H1 (cell line): Measurements from ENCODE around the gene PPM1K. TPM values are rescaled to one million over a fixed set of nuclear protein-coding genes. Genes with fewer than 3 reads are reported as not detected.

Experiments
- CTCF ChIA-PET: fragments of 300-600 bp; sonication (Branson Sonifier 250); formaldehyde crosslinking; loops from one replicate; lab custom pipeline; 2021; ENCODE audit not compliant: partially characterized antibody; lab: Charles Lee
- POLR2A ChIA-PET: fragments of 300-600 bp; sonication (Branson Sonifier 250); formaldehyde crosslinking; loops from one replicate; lab custom pipeline; 2021; ENCODE audit warnings: inconsistent platforms; ENCODE audit not compliant: partially characterized antibody; lab: Charles Lee
- DNase-seq, 2 experiments: peaks; one replicate each; pipeline versions ENCODE4 v3.0.0 to v3.0.0-alpha.2; 2010 to 2022; ENCODE audit warnings: low spot score in 2 of 2, low read depth in 1 of 2, mixed read lengths in 1 of 2
- FAIRE-seq: peaks from 2 replicates; lab custom pipeline; 2011; peaks lifted over from hg19 to GRCh38; lab: Jason Lieb, UNC
- H2AFZ ChIP-seq: 2 replicates; pipeline ENCODE4 v1.8.1; 2012; ENCODE audit warnings: low read length, inconsistent platforms
- H2AK5ac ChIP-seq: 2 replicates; pipeline ENCODE4 v1.6.1; 2013; ENCODE audit warnings: low read depth, low read length
- H2BK120ac ChIP-seq: replicated peaks from 2 replicates; pipeline ENCODE3; 2013; ENCODE audit warnings: low read depth, low read length, inconsistent platforms
- H2BK12ac ChIP-seq: 2 replicates; pipeline ENCODE4 v1.6.1; 2013; ENCODE audit warnings: low read depth, low read length
- H2BK15ac ChIP-seq: 2 replicates; pipeline ENCODE4 v1.6.1; 2013; ENCODE audit warnings: low read length
- H2BK20ac ChIP-seq: 2 replicates; pipeline ENCODE4 v1.6.1; 2013; ENCODE audit warnings: low read length
- H2BK5ac ChIP-seq: 2 replicates; pipeline ENCODE4 v1.6.1; 2013; ENCODE audit warnings: low read depth, low read length
- H3K14ac ChIP-seq: 2 replicates; pipeline ENCODE4 v1.6.1; 2013; ENCODE audit warnings: inconsistent platforms; ENCODE audit not compliant: insufficient read length
- H3K18ac ChIP-seq: 2 replicates; pipeline ENCODE4 v1.6.1; 2013; ENCODE audit warnings: low read length; ENCODE audit errors: extremely low read depth
- H3K23ac ChIP-seq: 2 replicates; pipeline ENCODE4 v1.6.1; 2013; ENCODE audit warnings: inconsistent platforms; ENCODE audit not compliant: insufficient read length
- H3K23me2 ChIP-seq: 2 replicates; pipeline ENCODE4 v1.6.1; 2013; ENCODE audit warnings: low read depth, low read length
- H3K27ac ChIP-seq: 2 replicates; pipeline ENCODE4 v1.6.1; 2011; ENCODE audit warnings: low read depth, low read length, inconsistent platforms
- H3K27me3 ChIP-seq, 4 experiments: replicated peaks in 1 of 4; 1 replicate in 1 of 4; 2 replicates in 3 of 4; pipeline versions ENCODE4 v1.6.1 to v1.8.1; 2011 to 2013; ENCODE audit warnings: low read length in 3 of 4, mild to moderate bottlenecking in 3 of 4, inconsistent platforms in 2 of 4, mixed read lengths in 2 of 4, moderate library complexity in 1 of 4; ENCODE audit not compliant: control insufficient read depth in 3 of 4, insufficient read depth in 3 of 4; ENCODE audit errors: extremely low read depth in 1 of 4
- H3K36me3 ChIP-seq, 4 experiments: 2 replicates each; pipeline versions ENCODE4 v1.6.1 to v1.8.1; 2011 to 2013; ENCODE audit warnings: mild to moderate bottlenecking in 4 of 4, low read length in 3 of 4, moderate library complexity in 2 of 4, control low read depth in 1 of 4, inconsistent platforms in 1 of 4; ENCODE audit not compliant: insufficient read depth in 4 of 4, control insufficient read depth in 2 of 4
- H3K4ac ChIP-seq: replicated peaks from 2 replicates; pipeline ENCODE3; 2013; ENCODE audit warnings: low read length, low read depth, mixed read lengths, inconsistent platforms; ENCODE audit not compliant: insufficient read length
- H3K4me1 ChIP-seq, 4 experiments: replicated peaks in 1 of 4; 1 replicate in 1 of 4; 2 replicates in 3 of 4; pipeline versions ENCODE4 v1.6.1 to v1.8.1; 2011 to 2013; ENCODE audit warnings: low read length in 3 of 4, inconsistent platforms in 2 of 4, mixed read lengths in 1 of 4; ENCODE audit not compliant: insufficient read depth in 4 of 4, control insufficient read depth in 3 of 4
- H3K4me2 ChIP-seq, 2 experiments: 2 replicates each; pipeline versions ENCODE4 v1.6.1 to v1.8.1; 2011 to 2013; ENCODE audit warnings: low read depth in 2 of 2, low read length in 2 of 2, control low read depth in 1 of 2, inconsistent platforms in 1 of 2, mild to moderate bottlenecking in 1 of 2; ENCODE audit not compliant: insufficient read depth in 1 of 2
- H3K4me3 ChIP-seq, 4 experiments: fragments of 200-600, 300-600 bp in 1 of 4; sonication (generic), shearing (Covaris generic), sonication (Bioruptor Twin) in 1 of 4; 2 replicates each; pipeline versions ENCODE4 v1.5.1 to v1.8.1; 2011 to 2016; ENCODE audit warnings: low read length in 4 of 4, low read depth in 3 of 4, control low read depth in 2 of 4, inconsistent platforms in 2 of 4, mild to moderate bottlenecking in 2 of 4, mixed read lengths in 1 of 4, moderate library complexity in 1 of 4; ENCODE audit not compliant: insufficient read depth in 2 of 4; ENCODE audit errors: extremely low read depth in 1 of 4
- H3K56ac ChIP-seq: replicated peaks from 2 replicates; pipeline ENCODE3; 2013; ENCODE audit warnings: low read depth, mild to moderate bottlenecking, mixed read lengths, low read length, inconsistent platforms; ENCODE audit not compliant: insufficient read length
- H3K79me1 ChIP-seq: 2 replicates; pipeline ENCODE4 v1.6.1; 2013; ENCODE audit warnings: low read depth, low read length, control low read depth
- H3K79me2 ChIP-seq, 2 experiments: 2 replicates each; pipeline versions ENCODE4 v1.6.1 to v1.8.1; 2012 to 2013; ENCODE audit warnings: low read length in 2 of 2, mild to moderate bottlenecking in 2 of 2, inconsistent platforms in 1 of 2; ENCODE audit not compliant: insufficient read depth in 2 of 2, control insufficient read depth in 1 of 2
- H3K9ac ChIP-seq, 4 experiments: replicated peaks in 1 of 4; 1 replicate in 1 of 4; 2 replicates in 3 of 4; pipeline versions ENCODE4 v1.6.1 to v1.8.1; 2011 to 2013; ENCODE audit warnings: low read depth in 3 of 4, low read length in 3 of 4, control low read depth in 2 of 4, mild to moderate bottlenecking in 2 of 4, moderate library complexity in 2 of 4, inconsistent platforms in 1 of 4; ENCODE audit errors: extremely low read depth in 1 of 4
- H3K9me3 ChIP-seq, 2 experiments: 2 replicates each; pipeline versions ENCODE4 v1.6.1 to v1.8.1; 2012 to 2013; ENCODE audit warnings: mild to moderate bottlenecking in 2 of 2, moderate library complexity in 2 of 2, control low read depth in 1 of 2, inconsistent platforms in 1 of 2, low read depth in 1 of 2, low read length in 1 of 2, mixed read lengths in 1 of 2; ENCODE audit not compliant: insufficient read depth in 2 of 2
- H4K20me1 ChIP-seq, 2 experiments: replicated peaks in 1 of 2; 2 replicates each; pipeline versions ENCODE3 to v1.8.1; 2011 to 2013; ENCODE audit warnings: inconsistent platforms in 2 of 2, low read length in 2 of 2, mild to moderate bottlenecking in 1 of 2; ENCODE audit not compliant: insufficient read depth in 2 of 2, control insufficient read depth in 1 of 2
- H4K5ac ChIP-seq: 2 replicates; pipeline ENCODE4 v1.6.1; 2013; ENCODE audit warnings: low read length, low read depth, mixed read lengths, inconsistent platforms; ENCODE audit not compliant: insufficient read length
- H4K8ac ChIP-seq: 2 replicates; pipeline ENCODE4 v1.8.0; 2013; ENCODE audit warnings: mild to moderate bottlenecking, moderate library complexity, low read length, inconsistent platforms; ENCODE audit not compliant: insufficient read depth; ENCODE audit errors: extremely low read depth
- H4K91ac ChIP-seq: replicated peaks from 2 replicates; pipeline ENCODE3; 2013; ENCODE audit warnings: low read length, mixed read lengths, inconsistent platforms; ENCODE audit not compliant: insufficient read length
- BCL11A ChIP-seq, 2 experiments: IDR thresholded peaks; one replicate each; pipeline ENCODE4 v1.6.1; 2011; ENCODE audit warnings: low read depth in 2 of 2, low read length in 2 of 2, mild to moderate bottlenecking in 2 of 2
- CTBP2 ChIP-seq: IDR thresholded peaks from 2 replicates; pipeline ENCODE4 v1.7.0; 2011; ENCODE audit warnings: borderline replicate concordance, mild to moderate bottlenecking, moderate library complexity, mixed read lengths, low read length; ENCODE audit not compliant: insufficient read depth, insufficient read length
- GABPA ChIP-seq: IDR thresholded peaks from 2 replicates; pipeline ENCODE4 v1.6.1; 2011; ENCODE audit warnings: mild to moderate bottlenecking, low read length, moderate library complexity, borderline replicate concordance; ENCODE audit not compliant: insufficient read depth
- MAFK ChIP-seq: IDR thresholded peaks from 2 replicates; pipeline ENCODE4 v1.6.1; 2012; ENCODE audit warnings: low read depth, mild to moderate bottlenecking, improper control_type of control experiment, low read length
- SP4 ChIP-seq: IDR thresholded peaks from 2 replicates; pipeline ENCODE4 v1.6.1; 2012; ENCODE audit warnings: low read length, inconsistent platforms
- TAF1 ChIP-seq: IDR thresholded peaks from 2 replicates; pipeline ENCODE4 v1.6.1; 2011; ENCODE audit warnings: mild to moderate bottlenecking, low read depth, low read length
- TBP ChIP-seq: IDR thresholded peaks from 2 replicates; pipeline ENCODE4 v1.6.1; 2011; ENCODE audit warnings: low read depth, low read length, improper control_type of control experiment
- YY1 ChIP-seq: IDR thresholded peaks from 2 replicates; pipeline ENCODE4 v1.6.1; 2011; ENCODE audit warnings: low read depth, mild to moderate bottlenecking, low read length
- WGBS, 2 experiments: shearing (Covaris generic) in 1 of 2; methylation state at CpG; one replicate each; pipeline versions ENCODE4 v1.1.6 to v1.1.7; 2013 to 2015; ENCODE audit warnings: low lambda C conversion rate in 2 of 2, mixed read lengths in 2 of 2, inconsistent platforms in 1 of 2, low coverage in 1 of 2, missing lambda C conversion rate in 1 of 2; ENCODE audit not compliant: insufficient replicate concordance in 2 of 2, insufficient coverage in 1 of 2, insufficient read length in 1 of 2; ENCODE audit errors: extremely low coverage in 1 of 2, missing lambda C conversion rate in 1 of 2; 5-methylcytosine and 5-hydroxymethylcytosine counted together
- polyA plus RNA-seq, 7 experiments: library from polyadenylated mRNA; depleted of rRNA in 3 of 7; stranded (reverse) in 5 of 7; unstranded in 2 of 7; fragments of >200 nt in 5 of 7; fragments of 200-250 nt in 2 of 7; gene quantifications; 1 replicate in 5 of 7; 2 replicates in 1 of 7; 4 replicates in 1 of 7; pipeline versions ENCODE4 v1.2.1 to v1.2.3, GENCODE V29; 2011 to 2013; ENCODE audit warnings: missing spikeins in 2 of 7, mixed read lengths in 2 of 7
- total RNA-seq: library from RNA; stranded (reverse); fragmentation: NEBNext Ultra II Directional; extraction: Animal tissue kit (Norgen Biotek cat#: 25700); gene quantifications from 2 replicates; pipeline ENCODE4 v1.2.1, GENCODE V29; 2021
- TF ChIP-seq, protein P1 (sequence below): IDR thresholded peaks from 2 replicates; pipeline ENCODE4 v1.6.1; 2012; ENCODE audit warnings: inconsistent platforms

The PPM1K gene
- total and polyA plus RNA-seq, 2 of the 8 experiments (the other 6 are each of a cell fraction or from before 2014, with no cell fraction given), result 4.2 to 10.7 TPM

DNA sequence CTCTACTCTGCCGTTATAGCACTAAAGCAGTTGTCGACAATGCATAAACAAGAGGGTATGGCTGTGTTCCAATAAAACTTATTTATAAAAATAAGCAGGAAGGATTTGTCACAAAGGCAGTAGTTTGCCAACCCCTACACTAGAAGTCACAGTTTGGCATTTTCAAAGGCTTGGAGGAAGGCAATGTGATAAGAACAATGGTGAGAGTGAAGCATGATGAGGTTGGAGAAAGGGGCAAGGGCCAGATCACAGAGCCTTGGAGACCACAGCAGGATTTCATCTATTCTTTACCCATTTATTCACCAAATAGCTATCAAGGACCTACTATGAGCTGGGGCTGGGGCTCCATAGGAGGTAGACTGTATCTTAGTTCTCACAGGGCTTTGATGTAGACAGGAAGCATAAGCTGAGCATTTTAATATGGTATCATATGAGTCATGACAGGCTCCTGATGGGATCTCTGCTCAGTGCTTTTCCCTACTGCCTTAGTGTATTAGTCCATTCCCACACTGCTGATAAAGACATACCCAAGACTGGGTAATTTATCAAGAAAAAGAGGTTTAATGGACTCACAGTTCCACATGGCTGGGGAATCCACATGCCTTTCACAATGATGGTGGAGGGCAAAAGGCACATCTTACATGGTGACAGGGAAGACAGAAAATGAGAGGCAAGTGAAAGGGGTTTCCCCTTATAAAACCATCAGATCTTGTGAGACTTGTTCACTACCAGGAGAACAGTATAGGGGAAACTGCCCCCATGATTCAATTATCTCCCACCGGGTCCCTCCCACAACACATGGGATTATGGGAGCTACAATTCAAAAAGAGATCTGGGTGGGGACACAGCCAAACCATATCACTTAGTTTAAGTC is 58.9 kb downstream of the PPM1K start:
- no peak overlapping the region for H4K8ac ChIP-seq
- H2AK5ac ChIP-seq, result no peak overlapping the region
- H3K4me3 ChIP-seq, result no peak overlapping the region
- H3K9me3 ChIP-seq, result no peaks in the 10 kb centered on the region
- FAIRE-seq, result no peak
- H2BK120ac ChIP-seq, result no peak overlapping the region
- no peaks in the 10 kb centered on the region for H3K27me3 ChIP-seq
- CTCF ChIA-PET, result interaction anchor here (1.1 to 4.6 kb wide), 3 partner anchors 59 to 289 kb away, joined by 3 to 34 read pairs (median 5); partner anchors contain the start of gene PPM1K
- no peak overlapping the region for H3K4me2 ChIP-seq
- no peak overlapping the region for H4K91ac ChIP-seq
- H2BK5ac ChIP-seq, result no peak overlapping the region
- H3K14ac ChIP-seq, result no peak overlapping the region
- DNase-seq, result peak in 1 of 2 experiments; percentile 14
- H3K27ac ChIP-seq, result no peak overlapping the region
- POLR2A ChIA-PET, result no interaction called here
- no peak overlapping the region for H2BK15ac ChIP-seq
- H3K18ac ChIP-seq, result no peak overlapping the region
- no peaks in the 10 kb centered on the region for H3K4me1 ChIP-seq
- no peak overlapping the region for H3K23ac ChIP-seq
- WGBS, 2 experiments, result 96% methylated on average over 3 of the region's 3 CpGs; no CpG with 5 or more reads in 1 of the 2 experiments
- no peaks in the 10 kb centered on the region for H4K20me1 ChIP-seq
- no peak overlapping the region for H3K9ac ChIP-seq
- H3K23me2 ChIP-seq, result no peaks in the 10 kb centered on the region
- no peaks in the 10 kb centered on the region for H3K79me2 ChIP-seq
- no peak overlapping the region for H3K4ac ChIP-seq
- H2BK12ac ChIP-seq, result no peak overlapping the region
- no peak overlapping the region for H3K56ac ChIP-seq
- no peaks in the 10 kb centered on the region for H3K79me1 ChIP-seq
- H2AFZ ChIP-seq, result no peak overlapping the region
- TF ChIP-seq MAFK (no peak), TBP (no peak), YY1 (no peak), CTBP2 (no peak), SP4 (no peak), BCL11A (IDR thresholded peaks at IDR 0.05; ENCODE audit: low read depth in 2 of 2, low read length in 2 of 2) (no peak), TAF1 (no peak), GABPA (no peak)
- TF ChIP-seq, protein P1, sequence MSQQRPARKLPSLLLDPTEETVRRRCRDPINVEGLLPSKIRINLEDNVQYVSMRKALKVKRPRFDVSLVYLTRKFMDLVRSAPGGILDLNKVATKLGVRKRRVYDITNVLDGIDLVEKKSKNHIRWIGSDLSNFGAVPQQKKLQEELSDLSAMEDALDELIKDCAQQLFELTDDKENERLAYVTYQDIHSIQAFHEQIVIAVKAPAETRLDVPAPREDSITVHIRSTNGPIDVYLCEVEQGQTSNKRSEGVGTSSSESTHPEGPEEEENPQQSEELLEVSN, result no peak
- TF ChIP-seq, all 59 proteins: peak for 0
- Histone ChIP-seq H3K36me3 (no peaks in the 10 kb centered on the region), H2BK20ac (no peak overlapping the region), H4K5ac (no peak overlapping the region)
